ENCODE results near the gene PEF1. TPM values are rescaled to one million over a fixed set of nuclear protein-coding genes. Genes with fewer than 3 reads are reported as not detected.

PEF1 gene
- total RNA-seq, 4 donors from 2014 or later = 180 to 355 (median 312) TPM

DNA sequence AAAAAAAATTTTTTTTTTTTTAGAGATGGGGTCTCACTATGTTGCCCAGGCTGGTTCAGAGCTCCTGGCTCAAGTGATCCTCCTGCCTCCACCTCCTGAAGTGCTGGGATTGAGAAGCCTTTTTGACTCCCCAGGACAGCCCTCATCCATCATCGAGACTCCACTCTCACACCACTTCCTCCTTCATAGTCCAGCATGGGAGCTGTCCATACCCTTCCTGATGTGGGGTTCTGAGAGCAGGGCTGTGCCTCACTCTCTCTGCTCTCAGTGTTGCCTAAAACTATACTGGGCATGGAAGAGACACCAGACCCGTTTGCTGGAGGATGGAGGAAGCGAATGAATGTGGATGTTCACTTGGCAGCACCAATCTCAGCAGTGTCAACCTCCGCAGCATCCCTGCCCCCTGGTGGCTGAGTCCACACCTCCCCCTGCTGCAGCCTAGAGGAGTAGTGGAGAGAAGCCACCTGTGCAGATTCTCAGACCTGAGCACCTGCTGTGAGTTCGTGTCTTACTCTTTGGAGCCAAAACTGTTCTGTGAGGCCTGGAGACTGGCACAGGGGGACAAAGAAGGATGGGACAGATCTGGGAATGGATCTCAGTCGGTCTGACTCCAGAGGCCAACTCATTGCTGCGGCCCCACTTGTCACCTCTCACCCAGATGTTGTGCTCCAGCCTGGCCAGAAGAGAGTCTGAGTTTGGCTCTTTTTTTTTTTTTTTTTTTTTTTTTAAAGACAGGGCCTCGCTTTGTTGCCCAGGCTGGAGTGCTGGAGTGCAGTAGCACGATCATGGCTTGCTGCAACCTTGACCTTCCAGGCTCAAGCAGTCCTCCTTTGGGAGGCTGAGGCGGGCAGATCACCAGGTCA lies 50.7 kb downstream of the PEF1 start:
- Histone ChIP-seq H3K9me3 (no peaks in the 10 kb centered on the region), H3K36me3 (no peaks in the 10 kb centered on the region), H3K27ac (no peak overlapping the region), H3K4me3 (replicated peaks in 1 of 3) (no peak overlapping the region), H3K27me3 (no peaks in the 10 kb centered on the region), H3K4me1 (peaks cover 8 to 16% of the 10 kb centered on the region in 2 donors)
- TF ChIP-seq, protein P1, sequence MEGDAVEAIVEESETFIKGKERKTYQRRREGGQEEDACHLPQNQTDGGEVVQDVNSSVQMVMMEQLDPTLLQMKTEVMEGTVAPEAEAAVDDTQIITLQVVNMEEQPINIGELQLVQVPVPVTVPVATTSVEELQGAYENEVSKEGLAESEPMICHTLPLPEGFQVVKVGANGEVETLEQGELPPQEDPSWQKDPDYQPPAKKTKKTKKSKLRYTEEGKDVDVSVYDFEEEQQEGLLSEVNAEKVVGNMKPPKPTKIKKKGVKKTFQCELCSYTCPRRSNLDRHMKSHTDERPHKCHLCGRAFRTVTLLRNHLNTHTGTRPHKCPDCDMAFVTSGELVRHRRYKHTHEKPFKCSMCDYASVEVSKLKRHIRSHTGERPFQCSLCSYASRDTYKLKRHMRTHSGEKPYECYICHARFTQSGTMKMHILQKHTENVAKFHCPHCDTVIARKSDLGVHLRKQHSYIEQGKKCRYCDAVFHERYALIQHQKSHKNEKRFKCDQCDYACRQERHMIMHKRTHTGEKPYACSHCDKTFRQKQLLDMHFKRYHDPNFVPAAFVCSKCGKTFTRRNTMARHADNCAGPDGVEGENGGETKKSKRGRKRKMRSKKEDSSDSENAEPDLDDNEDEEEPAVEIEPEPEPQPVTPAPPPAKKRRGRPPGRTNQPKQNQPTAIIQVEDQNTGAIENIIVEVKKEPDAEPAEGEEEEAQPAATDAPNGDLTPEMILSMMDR (IDR thresholded peaks at IDR 0.05) = peak; percentile 84 to 92 (median 88)
- peak in 1 of 2 donors; percentile 7 for TF ChIP-seq POLR2A (IDR thresholded peaks at IDR 0.05)
- WGBS, 2 donors = 40 to 50% methylated on average over 10 of the region's 10 CpGs
- intact Hi-C loops (cut with DNase I) = loop anchor here (2.0 kb wide), 1 partner anchor 29 kb away; no protein-coding TSS in a partner anchor
- DNase-seq = peak; percentile 87 to 89

DNA sequence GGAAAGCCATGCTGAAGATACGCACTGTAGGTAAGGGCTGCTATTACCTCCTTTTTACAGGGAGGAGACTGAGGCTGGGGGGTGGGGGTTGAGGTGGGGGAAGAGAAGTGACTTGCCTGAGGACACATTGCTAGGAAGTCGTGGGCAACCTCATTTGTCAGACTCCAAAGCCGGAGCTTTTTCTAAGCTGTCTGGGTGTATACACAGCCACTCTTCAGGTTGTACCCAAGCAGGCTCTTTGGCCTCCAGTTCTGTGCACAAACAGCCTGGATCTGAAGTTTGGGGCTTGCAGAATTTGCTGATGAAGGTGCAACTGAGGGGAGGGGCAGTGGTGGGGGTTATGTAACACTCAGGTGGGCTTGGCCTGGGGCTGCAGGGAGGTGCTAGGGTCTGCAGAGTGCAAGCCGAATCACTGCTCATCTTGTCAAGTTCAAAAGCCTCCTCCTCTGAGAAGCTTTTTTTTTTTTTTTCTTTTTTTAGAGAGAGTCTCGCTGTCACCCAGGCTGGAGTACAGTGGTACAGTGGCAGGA lies 51.5 kb downstream of the PEF1 start:
- H3K27me3 ChIP-seq = no peaks in the 10 kb centered on the region
- 87 to 88% methylated on average over 5 of the region's 5 CpGs for WGBS, 2 donors
- H3K4me1 ChIP-seq = peaks cover 16 to 24% of the 10 kb centered on the region in 2 donors
- no peak for DNase-seq
- intact Hi-C loops (cut with DNase I) = no loop called here
- TF ChIP-seq, protein P1 (IDR thresholded peaks at IDR 0.05) = no peak
- TF ChIP-seq POLR2A (IDR thresholded peaks at IDR 0.05) = no peak
- H3K9me3 ChIP-seq = no peaks in the 10 kb centered on the region
- H3K4me3 ChIP-seq (replicated peaks in 1 of 3) = no peak overlapping the region
- H3K27ac ChIP-seq = no peak overlapping the region
- no peaks in the 10 kb centered on the region for H3K36me3 ChIP-seq

DNA sequence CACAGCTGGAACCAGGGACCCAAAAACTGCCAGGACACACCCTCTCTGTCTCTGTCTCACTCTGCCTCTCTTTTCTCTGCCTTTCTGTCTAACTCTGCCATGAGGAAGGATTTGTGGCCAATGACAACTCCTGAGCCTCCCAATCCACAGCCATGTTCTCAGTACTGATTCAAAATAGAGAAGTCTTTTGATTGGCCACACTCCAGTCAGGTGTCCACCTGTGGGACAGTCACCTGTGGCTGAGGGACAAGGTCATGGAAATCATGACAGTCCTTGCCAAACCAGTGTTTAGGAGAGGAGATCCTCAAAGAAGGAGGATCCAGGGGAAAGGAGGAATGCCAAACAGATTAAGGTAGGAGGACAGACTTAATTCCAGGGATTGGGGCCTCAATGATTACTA lies 52.5 kb downstream of the PEF1 start:
- intact Hi-C loops (cut with DNase I) = no loop called here
- Histone ChIP-seq H3K36me3 (peaks cover 0 to 2% of the 10 kb centered on the region in 2 donors), H3K4me1 (peaks cover 27 to 34% of the 10 kb centered on the region in 2 donors), H3K27me3 (no peaks in the 10 kb centered on the region), H3K9me3 (no peaks in the 10 kb centered on the region), H3K4me3 (replicated peaks in 1 of 3) (no peak overlapping the region), H3K27ac (peak overlapping the region in 2 of 3 donors; percentile 1 to 11)
- no peak for TF ChIP-seq POLR2A (IDR thresholded peaks at IDR 0.05)
- TF ChIP-seq, protein P1 (IDR thresholded peaks at IDR 0.05) = no peak
- DNase-seq = no peak

DNA sequence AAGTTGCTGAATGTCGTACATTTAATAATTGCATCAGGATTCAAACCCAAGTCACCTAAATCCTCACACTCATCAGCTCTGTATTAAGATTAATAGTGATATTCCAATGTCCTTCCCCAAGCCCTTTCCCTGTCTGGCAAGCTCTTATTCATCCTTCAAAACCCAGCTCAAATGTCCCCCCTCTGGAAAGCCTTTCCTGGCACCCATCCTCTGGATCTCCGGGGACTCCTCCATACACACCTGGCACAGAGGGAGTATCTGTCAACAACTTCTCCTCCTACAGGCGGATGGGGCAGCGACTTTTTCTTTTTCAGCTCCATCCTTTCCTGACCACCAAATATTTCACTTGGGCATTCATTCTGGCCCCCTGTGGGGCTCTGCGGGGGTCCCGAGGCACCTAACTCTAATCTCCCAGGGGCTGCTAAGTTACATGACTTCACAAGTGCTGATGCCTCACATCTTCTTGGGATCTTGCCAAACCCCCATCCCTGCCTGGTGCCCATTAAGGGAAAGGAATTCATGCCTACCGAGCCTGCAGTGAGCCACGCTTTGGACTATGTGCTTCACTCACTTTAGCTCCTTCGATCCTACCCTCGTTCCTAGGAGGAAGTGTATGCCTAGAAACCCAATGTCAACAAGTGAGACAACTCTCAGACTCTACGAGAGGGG lies 53.1 kb downstream of the PEF1 start:
- TF ChIP-seq, protein P1 (IDR thresholded peaks at IDR 0.05) = no peak
- TF ChIP-seq POLR2A (IDR thresholded peaks at IDR 0.05) = no peak
- H3K9me3 ChIP-seq = no peaks in the 10 kb centered on the region
- peak in 1 of 2 donors; percentile 60 for DNase-seq
- peaks cover 28 to 37% of the 10 kb centered on the region in 2 donors for H3K4me1 ChIP-seq
- no peaks in the 10 kb centered on the region for H3K27me3 ChIP-seq
- H3K27ac ChIP-seq = peak overlapping the region in 2 of 3 donors; percentile 1 to 11
- intact Hi-C loops (cut with DNase I) = no loop called here
- peaks cover 6 to 8% of the 10 kb centered on the region in 2 donors for H3K36me3 ChIP-seq
- no peak overlapping the region for H3K4me3 ChIP-seq (replicated peaks in 1 of 3)
- 60 to 70% methylated on average over 11 of the region's 11 CpGs for WGBS, 2 donors

All from thyroid gland (tissue), 4 donors.